Lung (tissue), 12 donors: Measurements from ENCODE around the gene VAMP8. TPM values are rescaled to one million over a fixed set of nuclear protein-coding genes. Genes with fewer than 3 reads are reported as not detected.

Source experiments
- ATAC-seq: fragments of 200-7000 bp; cut with Tn5 transposase; one replicate; pipeline ENCODE4 v1.9.1; 2020; ENCODE audit warnings: moderate number of reproducible peaks; ENCODE audit not compliant: insufficient read depth, low FRiP score
- DNase-seq, 3 donors: peaks; one replicate each; pipeline ENCODE4 v3.0.0-alpha.2; 2013 to 2017
- H3K27ac ChIP-seq, 2 donors: one replicate each; pipeline ENCODE4 v1.5.1; 2013; ENCODE audit warnings: mild to moderate bottlenecking in 2 of 2, moderate library complexity in 2 of 2, control low read depth in 1 of 2, inconsistent platforms in 1 of 2, low read depth in 1 of 2, low read length in 1 of 2
- H3K27me3 ChIP-seq, 3 donors: one replicate each; pipeline ENCODE4 v1.5.1; 2013; ENCODE audit warnings: low read length in 2 of 3; ENCODE audit not compliant: control insufficient read depth in 3 of 3, insufficient read depth in 3 of 3
- H3K36me3 ChIP-seq, 4 donors: one replicate each; pipeline ENCODE4 v1.5.1; 2013; ENCODE audit warnings: low read length in 4 of 4, mild to moderate bottlenecking in 1 of 4, moderate library complexity in 1 of 4; ENCODE audit not compliant: control insufficient read depth in 4 of 4, insufficient read depth in 4 of 4
- H3K4me1 ChIP-seq, 5 donors: one replicate each; pipeline ENCODE4 v1.5.1; 2013; ENCODE audit warnings: low read length in 5 of 5, mild to moderate bottlenecking in 2 of 5, moderate library complexity in 1 of 5; ENCODE audit not compliant: control insufficient read depth in 5 of 5, insufficient read depth in 5 of 5
- H3K4me3 ChIP-seq: one replicate; pipeline ENCODE4 v1.5.1; 2013; ENCODE audit warnings: mild to moderate bottlenecking, control low read depth, moderate library complexity
- H3K9ac ChIP-seq, 2 donors: one replicate each; pipeline ENCODE4 v1.5.1; 2013; ENCODE audit warnings: low read length in 2 of 2, control low read depth in 1 of 2; ENCODE audit not compliant: insufficient read depth in 1 of 2
- H3K9me3 ChIP-seq, 4 donors: one replicate each; pipeline ENCODE4 v1.5.1; 2013; ENCODE audit warnings: low read length in 3 of 4, mild to moderate bottlenecking in 1 of 4, moderate library complexity in 1 of 4; ENCODE audit not compliant: control insufficient read depth in 4 of 4, insufficient read depth in 3 of 4
- CTCF ChIP-seq: IDR thresholded peaks from 2 replicates; pipeline ENCODE4 v1.5.1; 2012; ENCODE audit warnings: mild to moderate bottlenecking; ENCODE audit errors: control extremely low read depth, extremely low read depth
- WGBS, 2 donors: extraction: QIAGEN DNeasy Blood & Tissue Kit; methylation state at CpG; one replicate each; pipeline ENCODE4 v1.1.7; 2013; 5-methylcytosine and 5-hydroxymethylcytosine counted together
- polyA plus RNA-seq, 2 donors: library from polyadenylated mRNA; stranded (reverse); fragments of 200-250 nt; gene quantifications; one replicate each; pipeline ENCODE4 v1.2.1, GENCODE V29; 2013
- total RNA-seq, 2 donors: library from RNA; depleted of rRNA in 1 of 2; stranded (reverse); fragments of >200 nt in 1 of 2; gene quantifications; one replicate each; pipeline ENCODE4 v1.2.1, GENCODE V29; 2014 to 2021
- donor health status: control.
- donor health status: control.
- donor health status: Bipolar disorder and iron deficiency.
- donor health status: healthy.
- donor health status: DM: yes; HTN: yes; CAD: no.

VAMP8 gene
- total and polyA plus RNA-seq, 4 donors = 64.0 to 626 (median 320) TPM

- Histone ChIP-seq H3K4me1 (peaks cover 0 to 40% (median 16%) of the 10 kb centered on the region in 5 donors), H3K27ac (peak overlapping the region in 1 of 2 donors; percentile 35), H3K4me3 (no peak overlapping the region), H3K27me3 (no peaks in the 10 kb centered on the region), H3K9me3 (no peaks in the 10 kb centered on the region), H3K36me3 (no peaks in the 10 kb centered on the region), H3K9ac (no peak overlapping the region)
- DNase-seq (no peak), ATAC-seq (no peak)
- TF ChIP-seq CTCF = no peak
- WGBS, 2 donors = 80 to 90% methylated on average over 8 of the region's 8 CpGs
Measured at GRCh38 chr2:85575739-85576138, 1.6 kb upstream of the VAMP8 start.

- no peaks in the 10 kb centered on the region for H3K9me3 ChIP-seq
- no peaks in the 10 kb centered on the region for H3K27me3 ChIP-seq
- DNase-seq (no peak), ATAC-seq (no peak)
- H3K4me3 ChIP-seq = no peak overlapping the region
- TF ChIP-seq CTCF = no peak
- H3K4me1 ChIP-seq = peaks cover 0 to 40% (median 16%) of the 10 kb centered on the region in 5 donors
- H3K27ac ChIP-seq = peak overlapping the region in 1 of 2 donors; percentile 96
- no peak overlapping the region for H3K9ac ChIP-seq
- peaks cover 0 to 5% (median 0%) of the 10 kb centered on the region in 4 donors for H3K36me3 ChIP-seq
- 38 to 40% methylated on average over 3 of the region's 3 CpGs for WGBS, 2 donors
Measured at GRCh38 chr2:85577063-85577385, 362 bp upstream of the VAMP8 start.

GRCh38 chr2:85578243-85579180 is 1.1 kb downstream of the VAMP8 start:
- Histone ChIP-seq H3K27ac (peak overlapping the region; percentile 33 to 96), H3K27me3 (no peaks in the 10 kb centered on the region), H3K9me3 (no peaks in the 10 kb centered on the region), H3K36me3 (peaks cover 0 to 7% (median 0%) of the 10 kb centered on the region in 4 donors), H3K4me1 (peaks cover 0 to 40% (median 21%) of the 10 kb centered on the region in 5 donors), H3K4me3 (peak overlapping the region; percentile 27), H3K9ac (peak overlapping the region; percentile 25 to 30)
- peak; percentile 55 to 71 (median 64) for DNase-seq
- no peak for TF ChIP-seq CTCF
- 7 to 13% methylated on average over 19 of the region's 19 CpGs for WGBS, 2 donors
- ATAC-seq = peak; percentile 65
